ENCODE results near the gene SH2D3A. TPM values are rescaled to one million over a fixed set of nuclear protein-coding genes. Genes with fewer than 3 reads are reported as not detected.

Gene SH2D3A
- total RNA-seq, 2 donors from 2014 or later, result 10.7 to 16.4 TPM

- H3K27me3 Mint-ChIP-seq (ENCODE audit: insufficient read depth), result peaks cover 43% of the 10 kb centered on the region
- Histone ChIP-seq H3K4me3 (ENCODE audit: low read length) (no peak overlapping the region), H3K27me3 (ENCODE audit: control insufficient read depth, insufficient read depth, low read length, poor library complexity, severe bottlenecking) (peaks cover 10% of the 10 kb centered on the region), H3K9ac (ENCODE audit: extremely low read depth, low read length, poor library complexity, severe bottlenecking) (no peak overlapping the region), H3K9me3 (ENCODE audit: control insufficient read depth, low read length) (peaks cover 5% of the 10 kb centered on the region), H3K4me1 (ENCODE audit: control insufficient read depth, insufficient read depth, low read length) (no peaks in the 10 kb centered on the region), H3K27ac (ENCODE audit: low read depth, low read length) (no peak overlapping the region), H3K36me3 (ENCODE audit: control insufficient read depth, insufficient read depth, low read length) (no peaks in the 10 kb centered on the region)
- TF ChIP-seq CTCF (conservative IDR thresholded peaks at IDR 0.05), result no peak
- 91% methylated on average over 8 to 20 of the region's 20 CpGs for WGBS, 2 experiments (ENCODE audit: insufficient coverage in 1 of 2, insufficient read length in 1 of 2)
- no peak for DNase-seq
- peaks cover 9% of the 10 kb centered on the region for H3K4me1 Mint-ChIP-seq
- no peak overlapping the region for H3K27ac Mint-ChIP-seq
- peaks cover 8% of the 10 kb centered on the region for H3K9me3 Mint-ChIP-seq
- no peak overlapping the region for H3K4me3 Mint-ChIP-seq
- no peaks in the 10 kb centered on the region for H3K36me3 Mint-ChIP-seq (ENCODE audit: low read depth)
Observed at GRCh38 chr19:6712692-6713670, 54.3 kb downstream of the SH2D3A start.

- no peak overlapping the region for H3K4me3 Mint-ChIP-seq
Observed at GRCh38 chr19:6712231-6712630, 55.0 kb downstream of the SH2D3A start.

GRCh38 chr19:6711605-6712004 is 55.6 kb downstream of the SH2D3A start:
- Mint-ChIP-seq H3K27me3 (ENCODE audit: insufficient read depth) (peaks cover 41% of the 10 kb centered on the region), H3K27ac (no peak overlapping the region)

More at GRCh38 chr19:6712231-6712630, 55.0 kb downstream of the SH2D3A start:
- Histone ChIP-seq H3K4me1 (ENCODE audit: control insufficient read depth, insufficient read depth, low read length) (no peaks in the 10 kb centered on the region), H3K27me3 (ENCODE audit: control insufficient read depth, insufficient read depth, low read length, poor library complexity, severe bottlenecking) (peaks cover 10% of the 10 kb centered on the region), H3K9me3 (ENCODE audit: control insufficient read depth, low read length) (no peaks in the 10 kb centered on the region), H3K4me3 (ENCODE audit: low read length) (no peak overlapping the region), H3K9ac (ENCODE audit: extremely low read depth, low read length, poor library complexity, severe bottlenecking) (no peak overlapping the region), H3K27ac (ENCODE audit: low read depth, low read length) (no peak overlapping the region), H3K36me3 (ENCODE audit: control insufficient read depth, insufficient read depth, low read length) (no peaks in the 10 kb centered on the region)
- H3K9me3 Mint-ChIP-seq, result peaks cover under 1% of the 10 kb centered on the region
- peaks cover 9% of the 10 kb centered on the region for H3K4me1 Mint-ChIP-seq
- no peak for DNase-seq
- WGBS, 2 experiments (ENCODE audit: insufficient coverage in 1 of 2, insufficient read length in 1 of 2), result 90 to 97% methylated on average over 7 to 16 of the region's 16 CpGs
- TF ChIP-seq CTCF (conservative IDR thresholded peaks at IDR 0.05), result no peak
- no peaks in the 10 kb centered on the region for H3K36me3 Mint-ChIP-seq (ENCODE audit: low read depth)
- no peak overlapping the region for H3K27ac Mint-ChIP-seq
- peaks cover 41% of the 10 kb centered on the region for H3K27me3 Mint-ChIP-seq (ENCODE audit: insufficient read depth)

More at GRCh38 chr19:6711605-6712004, 55.6 kb downstream of the SH2D3A start:
- no peaks in the 10 kb centered on the region for H3K4me1 ChIP-seq (ENCODE audit: control insufficient read depth, insufficient read depth, low read length)
- H3K9ac ChIP-seq (ENCODE audit: extremely low read depth, low read length, poor library complexity, severe bottlenecking), result no peak overlapping the region
- no peaks in the 10 kb centered on the region for H3K36me3 ChIP-seq (ENCODE audit: control insufficient read depth, insufficient read depth, low read length)
- no peak overlapping the region for H3K4me3 ChIP-seq (ENCODE audit: low read length)
- H3K4me3 Mint-ChIP-seq, result no peak overlapping the region
- TF ChIP-seq CTCF (conservative IDR thresholded peaks at IDR 0.05), result no peak
- no peak for DNase-seq
- H3K27me3 ChIP-seq (ENCODE audit: control insufficient read depth, insufficient read depth, low read length, poor library complexity, severe bottlenecking), result peaks cover 10% of the 10 kb centered on the region
- 82 to 94% methylated on average over 5 to 10 of the region's 10 CpGs for WGBS, 2 experiments (ENCODE audit: insufficient coverage in 1 of 2, insufficient read length in 1 of 2)
- H3K4me1 Mint-ChIP-seq, result peaks cover 9% of the 10 kb centered on the region
- H3K9me3 Mint-ChIP-seq, result no peaks in the 10 kb centered on the region
- no peak overlapping the region for H3K27ac ChIP-seq (ENCODE audit: low read depth, low read length)
- H3K36me3 Mint-ChIP-seq (ENCODE audit: low read depth), result no peaks in the 10 kb centered on the region
- no peaks in the 10 kb centered on the region for H3K9me3 ChIP-seq (ENCODE audit: control insufficient read depth, low read length)
